Nucleus accumbens (tissue), 56 donors: ENCODE measurements around the gene CD244.
"Not testable (repeated sequence)": the region's sequence is repeated elsewhere in the genome, so short reads cannot be mapped to it uniquely, and the experiment has no call there.

Experiments used
- DNase-seq, 56 donors: peaks; one replicate each; lab custom pipeline; 2025; lab: John Stamatoyannopoulos, UW

CD244 gene, protein sequence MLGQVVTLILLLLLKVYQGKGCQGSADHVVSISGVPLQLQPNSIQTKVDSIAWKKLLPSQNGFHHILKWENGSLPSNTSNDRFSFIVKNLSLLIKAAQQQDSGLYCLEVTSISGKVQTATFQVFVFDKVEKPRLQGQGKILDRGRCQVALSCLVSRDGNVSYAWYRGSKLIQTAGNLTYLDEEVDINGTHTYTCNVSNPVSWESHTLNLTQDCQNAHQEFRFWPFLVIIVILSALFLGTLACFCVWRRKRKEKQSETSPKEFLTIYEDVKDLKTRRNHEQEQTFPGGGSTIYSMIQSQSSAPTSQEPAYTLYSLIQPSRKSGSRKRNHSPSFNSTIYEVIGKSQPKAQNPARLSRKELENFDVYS

DNA sequence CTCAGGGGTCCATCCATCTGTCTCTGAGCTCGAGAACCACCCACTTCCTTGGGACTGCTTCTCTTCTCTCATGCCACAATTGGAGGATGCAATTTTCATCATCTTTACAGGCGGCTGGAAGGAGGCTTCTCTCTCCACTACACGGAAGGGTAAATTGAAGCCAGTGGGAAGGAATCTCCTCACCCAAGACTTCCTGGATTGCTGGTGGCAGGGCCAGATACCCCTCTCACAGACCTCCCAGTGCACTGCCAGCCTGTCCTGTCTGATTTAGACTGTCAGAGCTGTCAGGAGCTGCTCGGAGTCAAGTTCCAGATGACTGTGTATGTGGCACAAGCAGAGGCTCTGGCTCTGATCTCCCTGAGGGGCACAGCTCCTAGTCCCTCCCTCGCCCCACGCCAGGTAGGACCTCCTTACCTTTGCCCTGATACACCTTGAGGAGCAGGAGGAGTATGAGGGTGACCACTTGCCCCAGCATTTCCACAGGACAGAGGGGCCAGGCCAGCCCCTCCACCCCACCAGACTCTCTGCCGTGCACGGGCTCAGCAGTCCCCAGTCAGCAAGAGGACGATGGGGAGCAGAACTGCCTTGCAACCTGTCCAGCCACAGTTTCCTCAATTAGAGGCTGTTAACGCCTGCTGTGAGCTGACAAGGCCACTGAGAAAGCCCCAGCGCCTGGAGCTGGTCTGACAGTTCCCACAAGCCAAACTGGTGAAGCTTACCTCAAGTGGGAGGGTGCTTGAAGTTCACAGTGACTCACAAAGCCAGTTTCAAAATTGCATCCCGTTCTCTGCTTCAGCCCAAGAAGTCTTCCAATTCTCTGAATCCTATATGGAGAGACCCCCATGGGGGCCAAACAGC is at the start of gene CD244:
Gene CD244 (minus strand): TSS at position 685 of the 858 bp plus-strand sequence. CDS start 210 bp downstream, at position 475.
- peak in 5 of 56 donors; percentile 4 to 8 (median 7) for DNase-seq

DNA sequence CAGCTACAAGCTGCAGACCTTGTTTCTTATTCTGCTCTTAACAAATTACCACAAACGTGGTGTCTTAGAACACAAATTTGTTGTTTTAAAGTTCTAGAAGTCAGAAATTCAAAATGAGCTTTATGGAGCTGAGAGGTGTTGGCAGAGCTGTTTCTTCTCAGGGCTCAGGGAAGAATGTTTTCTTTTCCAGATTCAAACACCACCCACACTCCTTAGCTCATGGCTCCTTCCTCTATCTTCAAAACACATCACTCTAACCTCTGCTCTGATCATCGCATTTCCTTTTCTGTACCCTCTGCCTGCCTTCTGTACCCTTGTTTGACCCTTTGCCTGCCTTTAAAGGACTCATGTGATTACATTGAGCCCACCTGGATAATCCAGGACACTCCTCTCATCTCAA is 49.2 kb upstream of the CD244 start:
- DNase-seq, result no peak

DNA sequence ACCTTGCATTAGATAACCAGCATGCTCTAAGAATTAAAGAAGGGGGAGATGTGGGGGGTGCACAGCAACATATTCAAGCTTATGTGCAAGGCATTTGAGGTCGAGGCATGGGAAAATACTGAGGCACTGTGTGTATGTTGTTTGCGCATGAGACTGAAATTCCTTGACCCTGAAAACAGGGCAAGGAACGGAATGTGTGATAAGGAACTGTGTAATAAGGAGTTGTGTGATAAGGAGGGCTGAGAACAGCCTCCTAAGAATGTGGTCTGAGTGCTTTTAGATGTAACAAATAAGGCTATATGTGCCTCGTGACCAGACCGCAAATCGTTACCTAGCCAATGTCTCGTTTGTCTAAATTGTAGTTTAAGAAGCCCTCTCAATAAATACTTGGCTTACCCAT is 48.8 kb upstream of the CD244 start:
- DNase-seq, result no peak

- no peak for DNase-seq
Measured at GRCh38 chr1:160910170-160910750, 47.6 kb upstream of the CD244 start.

DNA sequence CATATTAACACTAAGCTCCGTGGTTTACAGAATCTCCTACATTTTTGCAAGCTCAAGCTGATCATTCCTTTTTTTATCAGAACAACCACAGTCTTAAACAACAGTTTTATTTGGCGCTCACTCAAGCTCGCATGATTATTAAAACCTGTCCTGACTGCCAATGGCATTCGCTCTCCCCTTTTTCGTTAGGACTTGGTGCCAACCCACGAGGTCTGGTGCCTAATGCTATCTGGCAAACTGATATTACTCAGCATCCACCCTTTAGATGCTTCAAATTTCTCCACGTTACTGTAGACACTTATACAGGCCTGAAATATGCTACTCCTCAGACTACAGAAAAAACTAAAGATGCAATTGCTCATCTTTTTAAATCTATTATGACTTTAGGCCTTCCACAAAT is 45.3 kb upstream of the CD244 start:
- DNase-seq, result no peak

- DNase-seq, result no peak
Measured at GRCh38 chr1:160905617-160905989, 42.9 kb upstream of the CD244 start.

- no peak for DNase-seq
Measured at GRCh38 chr1:160904783-160905616, 42.3 kb upstream of the CD244 start.

DNA sequence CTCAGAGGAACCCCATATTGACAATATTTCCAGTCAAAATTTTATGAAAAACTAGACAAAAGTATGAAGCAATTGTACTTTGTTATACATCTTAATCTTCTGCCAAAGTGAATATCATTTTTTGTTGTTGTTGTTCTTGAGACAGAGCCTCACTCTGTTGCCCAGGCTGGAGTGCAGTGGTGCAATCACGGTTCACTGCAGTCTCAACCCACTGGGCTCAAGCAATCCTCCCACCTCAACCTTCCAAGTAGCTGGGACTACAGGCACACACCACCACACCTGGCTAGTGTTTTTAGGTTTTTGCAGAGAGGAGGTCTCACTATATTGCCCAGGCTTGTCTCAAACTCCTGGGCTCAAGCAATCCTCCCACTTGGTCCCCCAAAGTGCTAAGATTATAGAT is 39.6 kb upstream of the CD244 start:
- DNase-seq, result not testable (repeated sequence)

GRCh38 chr1:160901768-160902167 is 39.1 kb upstream of the CD244 start:
- DNase-seq, result no peak

DNA sequence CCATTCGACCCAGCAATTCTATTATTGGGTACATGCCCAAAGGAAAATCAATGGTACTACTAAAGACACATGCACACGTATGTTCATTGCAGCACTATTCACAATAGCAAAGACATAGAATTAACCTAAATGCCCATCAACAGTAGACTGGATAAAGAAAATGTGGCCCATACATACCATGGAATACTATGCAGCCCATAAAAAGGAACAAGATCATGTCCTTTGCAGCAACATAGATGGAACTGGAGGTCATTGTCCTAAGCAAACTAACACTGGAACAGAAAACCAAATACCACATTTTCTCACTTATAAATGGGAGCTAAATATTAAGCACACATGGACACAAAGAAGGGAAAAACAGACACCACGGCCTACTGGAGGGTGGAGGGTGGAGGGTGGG is 38.0 kb upstream of the CD244 start:
- DNase-seq, result not testable (repeated sequence)

GRCh38 chr1:160894368-160895135 is 31.9 kb upstream of the CD244 start:
- not testable (repeated sequence) for DNase-seq

- no peak for DNase-seq
Measured at GRCh38 chr1:160891474-160891873, 28.8 kb upstream of the CD244 start.

DNA sequence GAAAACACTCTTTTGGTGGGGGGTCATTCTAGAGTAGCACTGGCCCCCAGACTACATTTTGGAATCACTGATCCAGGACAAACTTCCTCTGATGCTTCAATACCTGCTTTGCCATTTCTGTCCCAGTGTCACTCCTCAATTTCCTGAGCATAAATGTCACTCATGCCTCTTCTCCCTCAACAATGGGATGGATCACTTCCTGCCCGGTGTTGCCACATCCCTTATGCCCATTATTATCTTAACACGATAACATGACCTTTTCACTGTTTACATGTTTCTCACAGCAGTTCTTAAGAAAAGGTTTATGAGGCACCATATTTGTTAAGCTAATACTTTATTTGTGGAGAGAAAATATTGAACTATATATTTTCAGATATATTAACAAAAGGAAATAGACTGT is 26.2 kb upstream of the CD244 start:
- no peak for DNase-seq

DNA sequence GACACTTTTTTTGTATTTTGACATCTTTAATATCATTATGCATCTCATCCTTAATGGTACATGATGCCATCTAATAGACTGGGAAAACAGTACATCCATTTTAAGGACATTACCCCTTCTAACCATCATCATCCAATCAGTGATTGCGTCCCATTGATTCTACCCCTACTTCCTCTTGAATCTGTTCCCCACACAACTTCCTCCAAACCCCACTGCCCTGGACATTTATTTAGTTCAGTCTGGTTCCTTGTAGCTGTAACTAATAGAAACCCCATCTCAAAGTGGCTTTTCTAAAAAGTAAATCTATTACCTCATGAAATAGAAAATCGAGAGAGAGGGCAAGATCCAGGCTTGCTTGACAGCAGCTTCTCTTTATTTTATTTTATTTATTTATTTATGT is 24.4 kb upstream of the CD244 start:
- no peak for DNase-seq

DNA sequence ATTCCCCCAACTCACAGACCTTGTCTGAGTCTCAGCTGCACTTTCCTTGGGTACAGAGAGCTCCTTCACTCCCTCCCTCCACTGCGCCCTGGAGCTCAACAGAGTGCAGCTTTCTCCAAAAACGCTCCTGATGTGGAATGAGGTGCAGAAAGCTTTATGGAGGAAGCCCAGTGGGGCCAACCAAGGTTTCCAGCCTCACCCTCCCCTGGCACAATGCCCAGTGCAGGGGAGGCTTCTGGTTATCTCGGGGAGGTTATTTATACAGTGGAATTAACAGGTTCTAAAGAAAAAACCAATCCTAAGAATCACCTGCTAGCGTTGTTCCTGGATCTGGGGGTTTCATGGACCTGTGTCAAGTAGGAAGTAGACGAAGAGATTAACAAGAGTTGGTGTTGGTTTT is 22.4 kb upstream of the CD244 start, which contains the start of gene ITLN1:
Gene ITLN1 (minus strand): TSS at position 139 of the 400 bp plus-strand sequence. CDS start 303 bp downstream, outside the sequence.
- DNase-seq, result no peak

GRCh38 chr1:160884579-160884978 is 21.9 kb upstream of the CD244 start:
- no peak for DNase-seq

- no peak for DNase-seq
Measured at GRCh38 chr1:160883581-160884513, 21.2 kb upstream of the CD244 start.

- no peak for DNase-seq
Measured at GRCh38 chr1:160882582-160882981, 19.9 kb upstream of the CD244 start.
